Fibroblast of lung (primary cell): ENCODE data around the gene NELFB.

Experiments
- CTCF ChIP-seq, 2 donors: IDR thresholded peaks in 1 of 2; conservative IDR thresholded peaks in 1 of 2; 1 replicate in 1 of 2; 2 replicates in 1 of 2; pipeline ENCODE4 v1.5.1; 2011 to 2012; ENCODE audit warnings: low read length in 2 of 2, control low read depth in 1 of 2, inconsistent platforms in 1 of 2, low read depth in 1 of 2, mild to moderate bottlenecking in 1 of 2
- EZH2 ChIP-seq: IDR thresholded peaks from 2 replicates; pipeline ENCODE4 v1.5.1; 2012; ENCODE audit warnings: low read length, control low read depth, mild to moderate bottlenecking; ENCODE audit errors: missing control alignments

- TF ChIP-seq CTCF (conservative IDR thresholded peaks at IDR 0.05 in 1 of 2, IDR thresholded peaks at IDR 0.05 in 1 of 2; ENCODE audit: low read depth in 1 of 2, low read length in 2 of 2) (no peak), EZH2 (peak; percentile 85)
Observed at GRCh38 chr9:137295849-137296669, 40.9 kb downstream of the NELFB start.
